H1 (cell line): ENCODE measurements around the gene CROCC2. TPM values are rescaled to one million over a fixed set of nuclear protein-coding genes. Genes with fewer than 3 reads are reported as not detected.

ENCODE experiments used
- CHD7 ChIP-seq: fragments of 300-600 bp; sonication (generic); IDR thresholded peaks from 2 replicates; pipeline ENCODE4 v1.7.1; 2012; ENCODE audit warnings: low read length, moderate library complexity, mild to moderate bottlenecking, inconsistent platforms; ENCODE audit not compliant: insufficient replicate concordance
- KDM1A ChIP-seq: fragments of 200-600, 300-600 bp; sonication (generic); IDR thresholded peaks from 2 replicates; pipeline ENCODE4 v1.7.1; 2016; ENCODE audit warnings: mild to moderate bottlenecking, low read length, borderline replicate concordance
- POLR2AphosphoS5 ChIP-seq: IDR thresholded peaks from 2 replicates; pipeline ENCODE4 v1.6.1; 2011; ENCODE audit warnings: low read depth, low read length
- SIN3A ChIP-seq, 2 experiments: IDR thresholded peaks in 1 of 2; conservative IDR thresholded peaks in 1 of 2; 2 replicates each; pipeline ENCODE4 v1.6.1; 2011 to 2012; ENCODE audit warnings: low read length in 2 of 2, improper control_type of control experiment in 1 of 2, low read depth in 1 of 2, mild to moderate bottlenecking in 1 of 2
- USF2 ChIP-seq: IDR thresholded peaks from 2 replicates; pipeline ENCODE4 v1.6.1; 2011; ENCODE audit warnings: low read length, improper control_type of control experiment
- polyA plus RNA-seq, 7 experiments: library from polyadenylated mRNA; depleted of rRNA in 3 of 7; stranded (reverse) in 5 of 7; unstranded in 2 of 7; fragments of >200 nt in 5 of 7; fragments of 200-250 nt in 2 of 7; gene quantifications; 1 replicate in 5 of 7; 2 replicates in 1 of 7; 4 replicates in 1 of 7; pipeline versions ENCODE4 v1.2.1 to v1.2.3, GENCODE V29; 2011 to 2013; ENCODE audit warnings: missing spikeins in 2 of 7, mixed read lengths in 2 of 7
- total RNA-seq: library from RNA; stranded (reverse); fragmentation: NEBNext Ultra II Directional; extraction: Animal tissue kit (Norgen Biotek cat#: 25700); gene quantifications from 2 replicates; pipeline ENCODE4 v1.2.1, GENCODE V29; 2021

CROCC2 gene
- total and polyA plus RNA-seq, 2 of the 8 experiments (the other 6 are each of a cell fraction or from before 2014, with no cell fraction given): not detected

GRCh38 chr2:240927390-240927781, 21.2 kb downstream of the CROCC2 start (continued):
- no peak for TF ChIP-seq USF2
- no peak for TF ChIP-seq SIN3A (conservative IDR thresholded peaks at IDR 0.05 in 1 of 2, IDR thresholded peaks at IDR 0.05 in 1 of 2; ENCODE audit: low read depth in 1 of 2, low read length in 2 of 2)
- no peak for TF ChIP-seq POLR2AphosphoS5
- TF ChIP-seq KDM1A: no peak
- TF ChIP-seq CHD7: no peak
